Stimulated activated naive B cell treated with anti-CD40 and anti-IgM and Interleukin-4, amounts not matched to agents 10 μg/mL and 1 μg/mL and 100 μg/mL, for 72 hours (primary cell): Measurements from ENCODE around the gene SRC.
"Not testable (repeated sequence)": the region's sequence is repeated elsewhere in the genome, so short reads cannot be mapped to it uniquely, and the experiment has no call there.

Source experiments
- ATAC-seq, 2 donors: fragments of 150-1000 bp; cut with Tn5 transposase; replicated peaks; 2 replicates each; pipeline ENCODE4 v1.10.0; 2021; ENCODE audit warnings: moderate library complexity in 1 of 2
- DNase-seq: peaks from one replicate; pipeline ENCODE4 v3.0.0; 2021
- H3K27ac Mint-ChIP-seq: one replicate; pipeline ENCODE4 v1.8.0; 2022; ENCODE audit warnings: mild to moderate bottlenecking, mixed read lengths
- H3K27me3 Mint-ChIP-seq, 2 donors: one replicate each; pipeline ENCODE4 v1.8.0; 2022; ENCODE audit warnings: mixed read lengths in 2 of 2
- H3K36me3 Mint-ChIP-seq, 2 donors: one replicate each; pipeline ENCODE4 v1.8.0; 2022; ENCODE audit warnings: mixed read lengths in 2 of 2, mild to moderate bottlenecking in 1 of 2
- H3K4me1 Mint-ChIP-seq, 2 donors: one replicate each; pipeline ENCODE4 v1.8.0; 2022; ENCODE audit warnings: mixed read lengths in 2 of 2, mild to moderate bottlenecking in 1 of 2
- H3K4me3 Mint-ChIP-seq, 2 donors: one replicate each; pipeline ENCODE4 v1.8.0; 2022; ENCODE audit warnings: mild to moderate bottlenecking in 2 of 2, mixed read lengths in 2 of 2, moderate library complexity in 1 of 2
- H3K9me3 Mint-ChIP-seq, 2 donors: one replicate each; pipeline ENCODE4 v1.8.0; 2022; ENCODE audit warnings: mixed read lengths in 2 of 2, mild to moderate bottlenecking in 1 of 2

The SRC gene

GRCh38 chr20:37336369-37337207 lies 9.4 kb upstream of the SRC start:
- Mint-ChIP-seq H3K4me3 (peak overlapping the region; percentile 69 to 78), H3K4me1 (peaks cover 37 to 58% of the 10 kb centered on the region in 2 donors), H3K27ac (peak overlapping the region; percentile 96), H3K27me3 (no peaks in the 10 kb centered on the region), H3K36me3 (no peaks in the 10 kb centered on the region), H3K9me3 (no peaks in the 10 kb centered on the region)
- DNase-seq, result peak; percentile 89
- ATAC-seq, result peak; percentile 79 to 81

DNA sequence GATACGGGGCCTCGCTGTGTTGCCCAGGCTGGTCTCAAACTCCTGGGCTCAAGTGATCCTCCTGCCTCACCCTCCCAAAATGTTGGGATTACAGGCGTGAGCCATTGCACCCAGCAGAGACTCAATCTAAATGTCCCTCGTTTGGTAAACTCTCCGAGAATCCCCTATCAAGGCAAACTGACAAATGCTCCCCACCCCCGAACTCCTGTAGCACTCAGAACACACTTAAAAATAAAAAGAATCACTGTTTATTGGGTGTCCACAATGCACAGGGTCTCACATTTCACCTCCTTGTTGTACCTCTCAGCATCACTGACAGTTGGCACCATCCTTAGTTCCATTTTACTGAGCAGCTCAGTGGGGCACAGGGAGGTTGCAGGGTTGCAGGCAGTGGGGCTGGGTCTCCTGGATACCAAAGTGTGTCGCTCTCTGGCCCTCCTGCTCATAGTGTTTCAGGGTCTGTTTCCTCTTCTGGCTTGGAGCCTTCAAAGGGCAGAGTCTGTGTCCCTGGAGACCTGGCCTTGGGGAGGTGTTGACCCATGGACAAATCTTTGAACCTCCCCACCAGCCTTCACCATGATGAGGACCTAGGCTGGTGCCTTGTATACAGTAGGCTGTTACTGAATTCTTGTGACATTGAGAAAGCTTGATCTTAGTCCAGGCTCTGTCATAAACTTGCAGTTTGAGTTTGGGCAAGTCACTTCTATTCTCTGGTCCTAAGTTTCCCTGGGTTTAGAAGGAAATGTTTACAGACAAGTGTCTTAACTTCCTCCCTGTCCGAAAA lies 8.5 kb upstream of the SRC start:
- DNase-seq (peak; percentile 47), ATAC-seq (peak; percentile 30 to 43)
- H3K4me1 Mint-ChIP-seq, result peaks cover 36 to 58% of the 10 kb centered on the region in 2 donors
- H3K9me3 Mint-ChIP-seq, result no peaks in the 10 kb centered on the region
- H3K36me3 Mint-ChIP-seq, result no peaks in the 10 kb centered on the region
- peak overlapping the region; percentile 36 to 46 for H3K4me3 Mint-ChIP-seq
- peak overlapping the region; percentile 92 for H3K27ac Mint-ChIP-seq
- no peaks in the 10 kb centered on the region for H3K27me3 Mint-ChIP-seq

DNA sequence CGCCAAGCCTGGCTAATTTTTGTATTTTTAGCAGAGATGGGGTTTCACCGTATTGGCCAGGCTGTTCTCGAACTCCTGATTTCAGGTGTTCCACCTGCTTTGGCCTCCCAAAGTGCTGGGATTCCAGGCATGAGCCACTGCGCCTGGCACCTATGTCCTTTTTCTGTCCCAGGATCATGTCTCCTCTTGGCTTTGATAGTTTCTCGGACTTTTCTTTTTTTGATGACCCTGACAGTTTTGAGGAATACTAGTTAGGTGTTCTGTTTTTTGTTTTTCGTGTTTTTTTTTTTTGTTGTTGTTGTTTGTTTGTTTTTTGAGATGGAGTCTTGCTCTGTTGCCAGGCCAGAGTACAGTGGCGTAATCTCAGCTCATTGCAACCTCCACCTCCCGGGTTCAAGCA lies 7.6 kb upstream of the SRC start:
- not testable (repeated sequence) for DNase-seq, H3K9me3 Mint-ChIP-seq, H3K27me3 Mint-ChIP-seq, H3K27ac Mint-ChIP-seq, ATAC-seq, H3K4me3 Mint-ChIP-seq, H3K36me3 Mint-ChIP-seq
- H3K4me1 Mint-ChIP-seq, result peaks cover 38 to 56% of the 10 kb centered on the region in 2 donors

DNA sequence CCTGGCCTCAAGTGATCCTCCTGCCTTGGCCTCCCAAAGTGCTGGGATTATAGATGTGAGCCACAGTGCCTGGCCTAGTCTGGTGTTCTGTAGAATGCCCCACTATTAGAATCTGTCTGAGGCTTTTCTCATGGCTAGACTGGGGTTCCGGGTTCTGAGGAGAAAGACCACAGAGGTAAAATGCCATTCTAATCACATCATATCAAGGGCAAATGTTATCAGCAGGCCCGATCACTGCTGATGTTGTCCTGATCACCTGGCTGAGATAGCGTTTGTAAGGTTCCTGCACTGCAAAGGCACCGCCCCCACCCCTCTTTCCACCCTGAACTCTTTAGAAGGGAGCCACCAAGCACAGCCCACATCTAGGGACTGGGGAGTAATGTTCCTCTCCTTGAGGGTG lies 6.7 kb upstream of the SRC start:
- H3K9me3 Mint-ChIP-seq, result no peaks in the 10 kb centered on the region

GRCh38 chr20:37339764-37340109 lies 6.2 kb upstream of the SRC start:
- peaks cover 43 to 57% of the 10 kb centered on the region in 2 donors for H3K4me1 Mint-ChIP-seq
- H3K9me3 Mint-ChIP-seq, H3K36me3 Mint-ChIP-seq, DNase-seq, ATAC-seq, H3K27ac Mint-ChIP-seq, H3K4me3 Mint-ChIP-seq, H3K27me3 Mint-ChIP-seq: not testable (repeated sequence)

More for the DNA sequence above, 6.7 kb upstream of the SRC start:
- H3K27ac Mint-ChIP-seq, result no peak overlapping the region
- DNase-seq (no peak), ATAC-seq (no peak)
- H3K36me3 Mint-ChIP-seq, result no peaks in the 10 kb centered on the region
- no peak overlapping the region for H3K4me3 Mint-ChIP-seq
- peaks cover 40 to 56% of the 10 kb centered on the region in 2 donors for H3K4me1 Mint-ChIP-seq
- no peaks in the 10 kb centered on the region for H3K27me3 Mint-ChIP-seq

DNA sequence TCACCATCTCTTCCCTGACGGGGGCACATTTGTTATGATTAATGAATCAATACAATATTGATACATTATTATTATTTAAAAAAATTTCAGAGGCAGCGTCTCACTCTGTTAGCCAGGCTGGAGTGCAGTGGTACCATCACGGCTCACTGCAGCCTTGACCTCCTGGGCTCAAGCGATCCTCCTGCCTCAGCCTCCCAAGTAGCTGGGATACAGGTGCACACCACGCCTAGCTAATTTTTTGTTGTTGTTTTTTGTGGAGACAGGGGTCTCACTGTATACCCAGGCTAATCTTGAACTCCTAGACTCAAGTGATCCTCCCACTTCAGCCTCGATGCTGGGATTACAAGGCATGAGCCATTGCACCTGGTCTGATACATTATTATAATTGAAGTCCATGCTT lies 4.9 kb upstream of the SRC start:
- ATAC-seq (no peak), DNase-seq (no peak)
- H3K27ac Mint-ChIP-seq, result no peak overlapping the region
- H3K4me1 Mint-ChIP-seq, result peaks cover 46 to 56% of the 10 kb centered on the region in 2 donors
- no peaks in the 10 kb centered on the region for H3K36me3 Mint-ChIP-seq
- H3K27me3 Mint-ChIP-seq, result no peaks in the 10 kb centered on the region
- no peaks in the 10 kb centered on the region for H3K9me3 Mint-ChIP-seq
- H3K4me3 Mint-ChIP-seq, result no peak overlapping the region

DNA sequence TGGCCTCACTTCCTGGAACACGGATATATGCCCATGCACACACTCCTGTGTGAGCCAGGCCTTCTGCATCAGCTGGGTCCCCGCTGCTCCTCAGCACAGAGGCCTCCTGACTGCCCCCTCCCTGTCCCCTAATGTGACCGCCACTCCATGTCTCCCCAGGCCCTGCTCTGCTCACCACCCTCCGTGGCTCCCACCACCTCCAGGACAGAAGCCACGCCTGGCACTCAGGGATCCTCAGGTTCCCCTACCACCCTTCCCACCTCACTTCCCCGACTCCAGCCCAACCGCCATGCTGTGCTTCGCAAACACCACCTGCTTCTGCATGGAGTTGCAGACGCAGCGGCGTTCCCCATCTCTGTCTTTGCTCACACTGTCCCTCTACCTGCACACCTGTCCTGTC lies 4.3 kb upstream of the SRC start:
- Mint-ChIP-seq H3K4me3 (no peak overlapping the region), H3K27ac (no peak overlapping the region), H3K36me3 (no peaks in the 10 kb centered on the region), H3K4me1 (peaks cover 42 to 51% of the 10 kb centered on the region in 2 donors), H3K9me3 (no peaks in the 10 kb centered on the region), H3K27me3 (no peaks in the 10 kb centered on the region)
- ATAC-seq (no peak), DNase-seq (no peak)

GRCh38 chr20:37342231-37343177 lies 3.4 kb upstream of the SRC start:
- no peaks in the 10 kb centered on the region for H3K27me3 Mint-ChIP-seq
- H3K36me3 Mint-ChIP-seq, result peaks cover 0 to 5% of the 10 kb centered on the region in 2 donors
- H3K4me3 Mint-ChIP-seq, result no peak overlapping the region
- H3K27ac Mint-ChIP-seq, result no peak overlapping the region
- peaks cover 40 to 48% of the 10 kb centered on the region in 2 donors for H3K4me1 Mint-ChIP-seq
- DNase-seq (no peak), ATAC-seq (peak; percentile 15 to 19)
- no peaks in the 10 kb centered on the region for H3K9me3 Mint-ChIP-seq

DNA sequence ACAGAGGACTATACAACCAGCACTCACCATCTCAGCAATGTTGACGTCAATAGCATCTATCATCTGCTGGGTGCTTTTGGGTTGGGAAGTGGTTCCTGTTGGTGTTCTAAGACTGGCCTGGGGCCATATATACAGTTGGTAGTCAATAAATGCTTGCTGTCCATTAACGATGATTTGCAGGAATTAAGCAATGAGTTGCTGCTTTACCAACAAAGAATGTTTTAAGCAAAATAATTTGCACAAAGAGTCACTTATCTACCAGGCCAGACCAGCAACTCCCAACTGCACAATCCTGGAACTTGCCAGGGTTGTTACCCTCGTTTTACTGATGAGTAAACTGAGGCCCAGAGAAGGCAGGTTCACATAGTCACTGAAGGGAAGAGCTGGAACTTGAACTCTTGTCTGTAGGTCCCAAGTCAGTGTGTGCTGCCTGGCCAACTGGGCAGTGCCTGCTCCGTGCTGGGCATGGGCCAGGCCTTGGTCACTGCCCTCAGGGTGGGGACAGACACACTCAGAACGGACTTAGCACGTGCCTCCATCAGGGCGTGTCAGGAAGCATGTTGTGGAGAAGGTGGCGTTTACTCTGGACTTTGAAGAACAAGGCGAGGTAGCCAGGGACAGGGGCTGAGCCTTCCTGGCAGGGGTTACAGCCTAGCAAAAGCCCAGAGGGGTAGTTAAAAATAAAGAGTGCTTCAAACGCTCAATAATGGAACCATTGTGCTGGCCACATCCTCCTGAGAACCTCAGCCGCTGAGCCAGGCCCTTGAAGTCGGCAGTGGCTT lies 2.5 kb upstream of the SRC start:
- Mint-ChIP-seq H3K4me1 (peaks cover 45 to 54% of the 10 kb centered on the region in 2 donors), H3K9me3 (no peaks in the 10 kb centered on the region), H3K36me3 (peaks cover 5 to 14% of the 10 kb centered on the region in 2 donors), H3K27ac (peak overlapping the region; percentile 42), H3K27me3 (no peaks in the 10 kb centered on the region), H3K4me3 (peak overlapping the region in 1 of 2 donors; percentile 36)
- no peak for ATAC-seq
- DNase-seq, result no peak

GRCh38 chr20:37343994-37344355 lies 2.0 kb upstream of the SRC start:
- DNase-seq (no peak), ATAC-seq (no peak)
- peaks cover 50 to 60% of the 10 kb centered on the region in 2 donors for H3K4me1 Mint-ChIP-seq
- peaks cover 11 to 20% of the 10 kb centered on the region in 2 donors for H3K36me3 Mint-ChIP-seq
- peak overlapping the region; percentile 96 for H3K27ac Mint-ChIP-seq
- H3K27me3 Mint-ChIP-seq, result no peaks in the 10 kb centered on the region
- peak overlapping the region in 1 of 2 donors; percentile 36 for H3K4me3 Mint-ChIP-seq
- no peaks in the 10 kb centered on the region for H3K9me3 Mint-ChIP-seq

DNA sequence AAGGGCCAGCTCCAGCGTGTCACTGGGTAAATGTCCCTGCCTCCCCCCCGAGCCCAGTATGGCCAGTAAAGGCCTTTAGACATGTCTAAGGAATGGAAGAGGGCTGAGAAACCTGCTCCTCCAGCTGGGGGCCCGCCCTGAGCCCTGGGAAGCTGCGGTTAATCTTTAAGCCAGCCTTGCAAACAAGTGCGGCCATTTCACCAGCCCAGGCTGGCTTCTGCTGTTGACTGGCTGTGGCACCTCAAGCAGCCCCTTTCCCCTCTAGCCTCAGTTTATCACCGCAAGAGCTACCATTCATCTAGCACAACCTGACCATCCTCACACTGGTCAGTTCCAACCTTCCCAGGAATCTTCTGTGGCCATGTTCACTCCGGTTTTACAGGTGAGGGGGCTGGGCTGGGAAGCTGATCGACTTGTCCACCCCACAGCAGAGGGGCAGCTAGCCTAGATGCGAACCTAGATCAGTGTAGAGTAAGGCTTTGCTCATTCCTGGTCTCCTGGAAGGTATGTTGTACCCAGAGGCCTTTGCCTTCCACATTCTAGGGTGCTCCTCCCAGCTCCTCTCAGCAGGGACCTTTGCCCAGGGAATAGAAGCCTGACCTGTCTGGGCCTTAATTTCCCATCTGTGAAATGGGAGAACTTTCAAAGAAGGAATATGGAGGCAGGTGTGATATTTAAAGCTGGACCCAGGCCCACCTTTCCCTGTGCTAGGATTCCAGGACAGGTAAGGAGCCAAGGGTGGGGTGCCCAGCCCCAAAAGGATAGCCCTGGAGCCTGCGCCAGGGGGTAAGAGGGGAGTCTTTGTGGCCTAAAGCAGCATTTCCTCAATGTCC lies 1.2 kb upstream of the SRC start:
- H3K27ac Mint-ChIP-seq, result peak overlapping the region; percentile 96
- H3K4me1 Mint-ChIP-seq, result peaks cover 57 to 62% of the 10 kb centered on the region in 2 donors
- ATAC-seq (no peak), DNase-seq (no peak)
- H3K4me3 Mint-ChIP-seq, result peak overlapping the region; percentile 85 to 87
- H3K36me3 Mint-ChIP-seq, result peaks cover 13 to 27% of the 10 kb centered on the region in 2 donors
- H3K9me3 Mint-ChIP-seq, result no peaks in the 10 kb centered on the region
- no peaks in the 10 kb centered on the region for H3K27me3 Mint-ChIP-seq

DNA sequence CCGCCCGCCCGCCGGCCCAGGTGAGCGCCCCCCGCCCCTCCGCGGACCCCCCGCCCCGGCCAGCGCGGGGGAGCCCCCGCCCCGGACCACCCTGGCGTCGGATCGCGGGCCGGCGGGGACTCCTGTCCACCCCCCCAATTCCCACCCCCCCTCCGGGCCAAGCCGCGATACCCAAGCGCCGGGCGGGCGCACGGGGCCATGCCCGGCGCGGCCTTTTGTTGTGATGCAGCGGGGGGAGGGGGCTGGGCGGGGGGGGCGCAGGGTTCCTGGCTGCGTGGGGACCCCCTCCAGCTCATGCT lies 245 bp downstream of the SRC start:
- DNase-seq (no peak), ATAC-seq (peak; percentile 5 to 21)
- Mint-ChIP-seq H3K4me1 (peaks cover 70 to 77% of the 10 kb centered on the region in 2 donors), H3K27me3 (no peaks in the 10 kb centered on the region), H3K9me3 (no peaks in the 10 kb centered on the region), H3K36me3 (peaks cover 26 to 42% of the 10 kb centered on the region in 2 donors), H3K27ac (no peak overlapping the region), H3K4me3 (peak overlapping the region; percentile 46 to 85)
